ENCODE measurements around the gene OR2T27.
"Not testable (repeated sequence)": the region's sequence is repeated elsewhere in the genome, so short reads cannot be mapped to it uniquely, and the experiment has no call there.

Gene OR2T27, protein sequence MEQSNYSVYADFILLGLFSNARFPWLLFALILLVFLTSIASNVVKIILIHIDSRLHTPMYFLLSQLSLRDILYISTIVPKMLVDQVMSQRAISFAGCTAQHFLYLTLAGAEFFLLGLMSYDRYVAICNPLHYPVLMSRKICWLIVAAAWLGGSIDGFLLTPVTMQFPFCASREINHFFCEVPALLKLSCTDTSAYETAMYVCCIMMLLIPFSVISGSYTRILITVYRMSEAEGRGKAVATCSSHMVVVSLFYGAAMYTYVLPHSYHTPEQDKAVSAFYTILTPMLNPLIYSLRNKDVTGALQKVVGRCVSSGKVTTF

GRCh38 chr1:248655354-248655753, at the start of gene OR2T27:
Gene OR2T27 (minus strand): TSS chr1:248655528. CDS start chr1:248650884, 4,644 bp downstream.
- not testable (repeated sequence) for DNase-seq

DNA sequence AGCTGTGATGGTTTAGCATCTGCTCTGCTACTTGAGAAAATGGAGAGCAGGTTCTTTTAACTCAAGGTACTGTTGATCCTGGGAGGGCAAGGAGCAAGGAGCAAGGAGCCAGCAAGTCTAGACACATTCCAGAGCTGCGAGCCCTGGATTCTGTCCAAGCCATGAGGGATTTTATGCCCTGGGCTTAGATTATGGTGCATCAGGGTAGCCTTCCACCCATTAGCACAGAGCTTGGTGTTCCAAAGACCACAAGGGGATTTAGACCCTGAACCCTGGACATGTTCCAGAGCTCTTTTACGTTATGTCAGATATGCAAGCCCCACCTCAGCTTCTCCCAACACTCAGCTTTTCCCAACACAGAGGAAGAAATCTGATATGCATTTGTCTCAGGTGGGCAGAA, 49.3 kb upstream of the OR2T27 start:
- no peak for DNase-seq

DNA sequence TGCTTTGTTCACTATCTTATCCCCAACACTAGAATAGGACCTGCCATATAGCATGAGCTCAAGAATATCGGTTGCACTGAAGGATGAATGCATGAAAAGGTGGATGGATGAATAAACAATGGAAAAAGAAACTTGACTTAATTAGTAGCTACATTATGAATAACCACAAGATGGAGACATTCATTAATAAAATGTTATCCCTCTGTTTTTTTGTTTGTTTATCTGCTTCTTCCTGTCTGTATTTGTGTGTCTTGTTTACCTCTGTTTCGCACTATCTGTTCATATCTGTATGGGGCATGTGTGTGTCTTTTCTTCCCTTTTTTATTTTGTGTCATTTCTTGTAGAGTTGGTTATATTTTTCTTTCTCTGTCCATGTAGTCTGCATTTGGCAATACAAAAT, 48.3 kb upstream of the OR2T27 start:
- no peak for DNase-seq

GRCh38 chr1:248702714-248703113, 47.4 kb upstream of the OR2T27 start, which contains the start of gene OR14I1:
Gene OR14I1 (minus strand): TSS chr1:248702766.
- DNase-seq = no peak

GRCh38 chr1:248699099-248699498, 43.8 kb upstream of the OR2T27 start:
- DNase-seq = no peak

DNA sequence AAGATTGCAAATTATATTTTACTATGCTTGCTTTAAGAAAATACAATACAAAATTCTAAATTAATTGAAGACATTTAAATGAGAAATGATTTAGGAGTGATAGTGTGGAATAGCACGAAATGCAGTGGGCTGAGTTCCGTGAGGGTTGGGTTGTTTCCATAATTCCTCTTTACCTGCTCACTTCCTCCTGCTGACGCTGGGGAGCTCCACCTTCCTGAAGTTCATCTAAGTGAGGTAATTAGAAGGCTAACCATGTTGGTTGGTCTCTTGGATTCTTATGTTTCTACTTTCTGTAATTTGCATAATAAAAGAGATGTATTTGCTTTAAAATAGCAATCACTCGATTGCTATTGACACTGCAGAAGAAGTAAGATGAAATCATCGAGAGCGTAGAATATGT, 42.6 kb upstream of the OR2T27 start:
- no peak for DNase-seq

- no peak for DNase-seq
Observed at GRCh38 chr1:248696774-248697173, 41.4 kb upstream of the OR2T27 start.

DNA sequence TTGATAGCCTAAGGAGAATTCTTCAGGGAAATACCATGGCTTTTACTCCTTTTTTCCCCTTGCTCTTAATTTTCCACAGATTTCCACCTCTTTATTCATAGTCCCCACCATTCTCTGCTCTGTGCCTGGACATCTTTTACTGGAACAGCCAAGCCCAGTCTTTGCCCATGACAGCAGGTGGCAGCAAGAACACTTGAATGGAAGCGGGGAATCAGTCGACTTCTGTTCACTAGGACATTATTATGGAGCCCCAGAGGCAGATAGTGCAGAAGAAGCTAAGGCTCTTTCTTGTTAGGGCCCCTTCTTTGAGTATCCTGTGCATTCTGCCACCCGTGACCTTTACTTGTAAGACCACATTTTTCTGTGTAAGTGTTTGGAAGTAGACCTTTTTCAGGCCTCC, 40.9 kb upstream of the OR2T27 start:
- DNase-seq = no peak

DNA sequence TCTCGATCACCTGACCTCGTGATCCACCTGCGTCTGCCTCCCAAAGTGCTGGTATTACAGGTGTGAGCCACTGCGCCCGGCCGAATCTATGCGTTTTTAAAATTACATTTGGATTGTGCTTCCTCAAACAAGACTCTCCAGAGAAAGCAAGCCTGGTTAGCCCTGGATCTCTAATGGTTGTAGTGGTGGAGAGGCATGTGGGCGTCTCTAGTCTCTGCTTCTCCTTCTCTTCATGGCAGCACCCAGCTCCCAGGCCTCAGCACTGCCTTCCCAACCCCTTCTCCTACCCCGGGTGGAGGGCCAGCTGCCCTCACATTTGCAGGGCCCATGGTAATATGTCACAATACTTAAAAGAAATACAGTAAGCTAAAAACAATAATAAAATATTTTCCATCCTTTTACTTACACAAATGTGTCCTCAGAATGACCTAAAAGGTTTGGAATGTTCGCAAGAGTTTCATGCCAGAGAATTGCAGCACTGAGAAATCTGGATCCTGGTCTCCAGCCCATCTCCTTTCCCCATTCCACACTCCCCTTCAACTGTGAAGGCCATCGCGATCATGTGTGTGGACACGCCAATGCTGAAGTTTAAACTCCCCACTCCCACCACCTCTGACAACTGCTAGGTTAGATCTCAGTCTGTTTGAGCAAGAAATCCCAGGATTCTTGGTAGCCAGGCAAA, 40.3 kb upstream of the OR2T27 start:
- DNase-seq = no peak

- no peak for DNase-seq
Observed at GRCh38 chr1:248691567-248692155, 36.3 kb upstream of the OR2T27 start.

GRCh38 chr1:248688527-248689298, 33.4 kb upstream of the OR2T27 start:
- DNase-seq = no peak

DNA sequence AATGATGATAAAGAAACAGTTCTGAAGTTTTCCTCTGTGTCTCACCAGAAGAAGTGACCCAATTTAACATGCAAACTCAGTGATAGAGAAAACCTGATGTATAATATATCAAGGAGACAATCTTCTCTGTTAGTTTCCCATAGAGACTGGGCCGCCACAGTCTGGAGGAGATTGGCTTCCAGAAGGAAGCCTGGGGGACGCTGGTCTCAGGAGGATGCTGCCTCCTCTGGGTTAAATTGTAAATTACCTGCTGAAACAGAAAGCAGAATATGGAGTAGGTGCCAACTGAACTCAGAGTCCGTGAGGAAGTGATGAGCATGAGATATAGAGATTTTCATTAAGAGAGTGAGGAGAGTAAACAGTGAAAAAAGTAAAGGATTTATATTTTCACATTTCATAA, 31.5 kb upstream of the OR2T27 start:
- DNase-seq = no peak

DNA sequence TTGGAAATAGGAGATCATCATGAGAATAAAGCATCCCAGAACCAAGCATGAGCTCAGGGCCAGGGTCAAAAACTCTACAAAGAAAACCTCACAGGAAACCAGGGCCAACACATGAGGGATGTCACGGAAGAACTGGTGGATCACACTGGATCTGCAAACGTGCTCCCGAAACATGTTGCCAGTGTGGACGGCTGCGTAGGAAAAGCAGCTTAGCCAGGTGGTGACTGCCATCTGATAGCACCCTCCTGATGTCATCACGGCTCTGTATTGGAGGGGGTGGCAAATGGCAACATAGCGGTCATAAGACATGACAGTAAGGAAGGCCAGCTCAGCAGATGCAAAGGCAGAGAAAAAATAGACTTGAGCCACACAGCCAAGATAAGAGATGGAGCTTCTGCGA, 26.3 kb upstream of the OR2T27 start:
- no peak for DNase-seq

DNA sequence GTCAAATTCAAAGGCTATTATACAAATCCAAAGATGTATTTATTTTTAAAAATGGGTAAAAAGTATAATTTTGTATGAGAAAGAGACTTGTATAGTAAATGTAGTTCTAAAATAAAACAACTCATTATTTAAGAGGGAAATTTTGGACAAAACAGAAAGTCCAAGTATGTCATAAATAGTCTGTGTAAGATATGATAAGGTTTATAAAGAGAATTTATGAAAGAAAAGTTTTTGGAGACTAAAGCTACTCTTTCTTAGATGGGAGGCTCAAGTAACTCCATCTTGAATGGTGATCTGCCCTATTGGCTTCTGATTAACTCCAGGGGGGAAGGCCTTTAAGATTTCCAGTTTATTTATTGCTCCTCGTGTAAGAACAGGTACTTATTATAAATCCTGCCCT, 14.7 kb upstream of the OR2T27 start:
- DNase-seq = no peak

DNA sequence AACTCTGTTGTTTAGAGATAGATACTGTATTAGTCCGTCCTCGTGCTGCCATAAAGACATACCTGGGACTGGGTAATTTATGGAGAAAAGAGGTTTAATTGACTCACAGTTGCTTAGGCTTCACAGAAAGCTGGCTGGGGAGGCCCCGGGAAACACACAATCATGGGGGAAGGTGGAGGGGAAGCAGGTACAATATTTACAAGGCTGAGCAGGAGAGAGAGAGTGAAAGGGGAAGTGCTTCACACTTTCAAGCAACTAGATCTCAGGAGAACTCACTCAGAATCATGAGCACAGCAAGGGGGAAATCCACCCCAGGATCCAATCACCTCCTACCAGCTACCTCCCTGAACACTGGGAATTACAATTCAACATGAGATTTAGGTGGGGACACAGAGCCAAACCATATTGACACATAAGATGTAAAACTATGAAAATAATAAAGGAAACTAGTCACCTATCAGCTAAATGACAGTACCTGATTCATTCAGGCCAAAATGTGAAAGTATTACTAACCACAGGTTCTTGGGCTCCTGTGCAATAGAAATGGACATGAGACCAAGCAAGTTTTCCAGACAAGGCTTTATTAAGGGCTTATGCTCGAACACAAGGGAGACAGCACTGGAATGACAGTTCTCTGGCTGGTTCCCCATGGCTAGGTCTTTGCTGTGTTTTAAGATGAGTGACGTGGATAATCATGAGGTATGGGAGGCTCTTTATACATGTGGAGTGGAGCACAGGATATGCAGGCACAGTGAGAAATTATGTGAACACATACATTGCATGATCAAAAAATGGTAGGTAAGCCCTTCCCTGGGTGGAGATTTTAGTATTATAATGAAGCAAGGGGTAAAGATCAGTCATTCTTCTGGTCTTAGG, 8.4 kb upstream of the OR2T27 start:
- DNase-seq = not testable (repeated sequence)

GRCh38 chr1:248656797-248657196, 1.5 kb upstream of the OR2T27 start:
- DNase-seq = not testable (repeated sequence)

DNA sequence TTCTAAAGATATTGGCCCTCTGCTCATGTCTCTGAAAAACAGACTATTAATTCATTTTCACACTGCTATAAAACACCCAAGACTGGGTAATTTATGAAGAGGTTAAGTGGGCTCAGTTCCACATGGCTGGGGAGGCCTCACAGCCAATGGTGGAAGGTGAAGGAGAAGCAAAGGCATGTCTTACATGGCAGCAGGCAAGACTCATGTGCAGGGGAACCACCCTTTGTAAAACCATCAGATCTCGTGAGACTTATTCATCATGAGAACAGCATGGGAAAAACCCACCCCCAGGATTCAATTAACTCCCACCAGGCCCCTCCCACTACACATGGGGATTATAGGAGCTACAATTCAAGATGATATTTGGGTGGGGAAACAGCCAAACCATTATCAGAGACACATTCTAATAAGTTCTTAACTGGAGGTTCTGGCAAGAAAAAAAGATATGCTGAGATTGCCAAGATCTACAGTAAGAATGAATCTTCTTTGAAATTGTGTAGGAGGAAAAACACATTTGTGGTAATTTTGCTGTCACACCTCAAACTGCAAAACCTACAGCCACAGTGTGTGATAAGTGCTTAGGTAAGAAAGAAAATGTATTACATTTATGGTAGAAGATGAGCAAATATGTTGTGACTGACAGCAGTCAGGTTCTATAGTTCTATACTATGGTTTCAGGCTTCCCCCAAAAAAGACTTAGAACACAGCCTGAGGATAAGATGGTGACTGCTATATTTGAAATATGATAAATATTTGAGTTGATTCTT, 6.4 kb downstream of the OR2T27 start:
- DNase-seq = not testable (repeated sequence)

DNA sequence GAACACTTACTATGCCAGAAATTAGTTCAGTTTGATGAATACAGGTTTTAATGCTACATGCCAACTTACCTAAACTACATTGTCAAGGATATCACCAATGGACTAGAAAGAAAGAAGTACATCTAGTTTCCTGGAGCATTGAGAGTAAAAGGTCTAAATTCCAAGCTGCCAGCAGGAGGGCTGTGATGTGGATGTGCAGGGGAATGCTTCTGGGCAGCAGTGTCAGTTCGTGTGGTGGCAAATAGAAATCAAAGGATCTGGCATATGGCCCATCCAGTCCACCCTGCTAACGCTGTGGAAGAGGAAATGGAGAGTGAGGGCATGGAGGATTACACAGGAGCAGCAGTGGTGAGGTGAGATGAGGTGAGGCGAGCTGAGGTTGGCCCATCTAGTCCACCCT, 10.2 kb downstream of the OR2T27 start, which contains the start of gene OR2T35:
TSS of gene OR2T35 (minus strand) at position 101 of the 400 bp plus-strand sequence. CDS start 6,020 bp downstream, outside the sequence.
- not testable (repeated sequence) for DNase-seq

DNA sequence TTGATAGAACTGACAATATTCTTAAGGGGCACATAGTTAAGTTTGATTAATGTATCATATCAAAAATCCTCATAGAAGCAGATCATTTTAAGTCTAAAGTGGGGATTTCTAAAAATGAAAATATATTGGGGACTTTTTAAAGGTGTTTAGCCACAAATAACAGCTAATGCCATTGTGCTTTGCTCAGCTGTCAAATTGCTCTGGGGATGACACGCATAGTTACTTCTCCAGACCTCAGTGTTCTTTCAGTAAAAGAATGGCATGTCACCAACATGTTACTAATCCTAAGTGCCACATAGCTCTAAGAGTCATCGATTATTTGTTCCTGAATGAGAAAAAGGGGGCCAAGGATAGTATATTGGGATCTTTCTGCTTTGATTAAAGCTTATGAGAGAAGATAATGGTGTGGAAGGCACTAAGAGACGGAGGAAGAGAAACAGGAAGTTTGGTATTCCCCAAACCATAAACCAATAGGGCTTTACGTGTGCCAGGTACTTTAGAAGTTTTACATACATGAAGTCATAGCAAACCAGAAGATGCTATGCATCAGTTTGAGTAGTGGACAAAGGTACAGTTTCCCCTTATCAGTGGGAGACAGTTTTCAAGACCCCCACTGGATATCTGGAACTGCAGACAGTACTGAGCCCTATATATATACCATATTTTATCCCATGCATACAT, 12.2 kb downstream of the OR2T27 start:
- DNase-seq = not testable (repeated sequence)

DNA sequence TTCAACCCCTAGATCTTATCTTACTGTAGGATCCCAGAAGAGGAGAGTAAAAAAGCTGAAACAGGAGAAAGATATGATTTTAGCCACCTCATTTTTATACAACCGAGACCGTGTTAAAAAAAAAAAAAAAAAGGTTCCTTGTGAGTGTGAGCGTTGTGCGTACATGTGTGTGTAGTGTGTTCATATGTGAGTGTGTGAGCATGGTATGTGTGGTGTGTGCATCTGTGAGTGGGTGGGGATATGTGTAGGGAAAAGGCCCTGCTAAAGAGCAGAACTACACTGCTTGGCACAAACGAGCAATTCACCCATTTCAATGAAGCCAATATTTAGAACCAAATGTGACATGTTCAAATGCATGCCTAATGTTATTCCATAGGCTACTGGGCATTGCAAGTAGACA, 13.7 kb downstream of the OR2T27 start:
- DNase-seq = not testable (repeated sequence)

DNA sequence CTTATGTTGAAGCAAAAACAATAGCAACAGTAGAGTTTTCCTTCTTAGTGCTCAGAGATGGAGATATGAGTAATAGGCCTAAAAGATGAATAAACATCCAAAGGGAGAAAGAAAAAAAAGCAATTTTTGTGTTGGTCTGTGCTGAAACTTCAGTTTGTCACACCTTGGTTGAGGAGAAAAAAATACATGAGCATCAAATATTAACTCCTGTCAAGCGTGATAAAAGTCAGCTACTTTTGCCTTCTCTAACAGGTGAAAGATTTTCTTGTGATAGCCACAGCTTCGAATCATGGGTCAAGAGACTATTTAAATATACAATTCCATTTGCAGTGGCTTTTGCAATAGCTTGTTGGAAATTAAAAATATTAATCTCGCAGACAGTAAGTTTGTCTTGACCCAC, 14.4 kb downstream of the OR2T27 start:
- not testable (repeated sequence) for DNase-seq

Measured in NCI-H526 treated with DMSO at 0.1 percent for 48 hours (cell line).